HEK293 (cell line): ENCODE data around the gene CREBBP.

Experiments used
- CTCF ChIP-seq: fragments of 450-650 bp; formaldehyde crosslinking; IDR thresholded peaks from 2 replicates; pipeline ENCODE4 v1.5.1; 2016; ENCODE audit warnings: missing biosample characterization, missing genetic modification characterization
- KLF1 ChIP-seq: fragments of 450-650 bp; formaldehyde crosslinking; IDR thresholded peaks from 2 replicates; pipeline ENCODE4 v1.5.1; 2016; ENCODE audit warnings: missing biosample characterization, missing genetic modification characterization
- ZNF114 ChIP-seq: fragments of 450-650 bp; formaldehyde crosslinking; IDR thresholded peaks from 2 replicates; pipeline ENCODE4 v1.5.0; 2017; ENCODE audit warnings: missing biosample characterization, missing genetic modification characterization
- ZNF26 ChIP-seq: fragments of 450-650 bp; formaldehyde crosslinking; IDR thresholded peaks from 2 replicates; pipeline ENCODE4 v1.5.1; 2016; ENCODE audit warnings: missing biosample characterization, missing genetic modification characterization

GRCh38 chr16:3850544-3850899 is 30.0 kb downstream of the CREBBP start:
- TF ChIP-seq CTCF (tag by site-specific recombination) (no peak), ZNF114 (tag by site-specific recombination) (no peak), KLF1 (tag by site-specific recombination) (no peak), ZNF26 (tag by site-specific recombination) (no peak)
